Peyer's patch (tissue), 4 donors: ENCODE results near the gene EFHC2. TPM values are rescaled to one million over a fixed set of nuclear protein-coding genes. Genes with fewer than 3 reads are reported as not detected.

Source experiments
- DNase-seq, 3 donors: peaks; one replicate each; pipeline ENCODE4 v3.0.0-alpha.2; 2017 to 2019
- H3K27ac ChIP-seq, 4 donors: fragments of 200-600 bp; sonication (generic); one replicate each; pipeline ENCODE4 v1.5.1; 2016 to 2019
- H3K27me3 ChIP-seq, 2 donors: fragments of 200-600 bp; sonication (generic); one replicate each; pipeline ENCODE4 v1.5.1; 2019
- H3K36me3 ChIP-seq, 3 donors: fragments of 200-600 bp; sonication (generic); one replicate each; pipeline ENCODE4 v1.5.1; 2016 to 2019
- H3K4me1 ChIP-seq, 4 donors: fragments of 200-600 bp; sonication (generic); one replicate each; pipeline ENCODE4 v1.5.1; 2016 to 2019
- H3K4me3 ChIP-seq, 4 donors: fragments of 200-600 bp; sonication (generic); 1 replicate in 3 of 4; 2 replicates in 1 of 4; pipeline ENCODE4 v1.5.1; 2016 to 2019; ENCODE audit warnings: mild to moderate bottlenecking in 1 of 4
- H3K9me3 ChIP-seq, 4 donors: fragments of 200-600 bp; sonication (generic); one replicate each; pipeline ENCODE4 v1.5.1; 2016 to 2019; ENCODE audit warnings: mild to moderate bottlenecking in 1 of 4
- CTCF ChIP-seq, 6 experiments: fragments of 450-650 bp in 4 of 6; fragments of 200-600 bp in 2 of 6; sonication (generic) in 1 of 6; IDR thresholded peaks; one replicate each; pipeline ENCODE4 v1.5.1; 2017 to 2019; ENCODE audit warnings: antibody characterized with exemption in 6 of 6, mild to moderate bottlenecking in 3 of 6, moderate library complexity in 1 of 6
- POLR2A ChIP-seq, 2 donors: fragments of 450-650 bp; IDR thresholded peaks; one replicate each; pipeline ENCODE4 v1.5.1; 2017; ENCODE audit warnings: antibody characterized with exemption in 2 of 2, mild to moderate bottlenecking in 2 of 2, moderate library complexity in 2 of 2
- total RNA-seq, 4 donors: library from RNA; depleted of rRNA; stranded (reverse); fragments of >200 nt; gene quantifications; one replicate each; pipeline ENCODE4 v1.1.0, GENCODE V29; 2016

Gene EFHC2
- total RNA-seq, 4 donors from 2014 or later = 1.3 to 3.7 (median 3.4) TPM; not detected in 1

GRCh38 chrX:44106864-44107263 lies 236.6 kb downstream of the EFHC2 start:
- no peak overlapping the region for H3K27ac ChIP-seq
- H3K4me1 ChIP-seq = no peaks in the 10 kb centered on the region
- no peaks in the 10 kb centered on the region for H3K36me3 ChIP-seq
- DNase-seq = no peak
- no peaks in the 10 kb centered on the region for H3K27me3 ChIP-seq
- H3K9me3 ChIP-seq = no peaks in the 10 kb centered on the region
- no peak for TF ChIP-seq POLR2A (IDR thresholded peaks at IDR 0.05)
- no peak for TF ChIP-seq CTCF (IDR thresholded peaks at IDR 0.05)
- H3K4me3 ChIP-seq = no peak overlapping the region

- no peaks in the 10 kb centered on the region for H3K4me1 ChIP-seq
- no peaks in the 10 kb centered on the region for H3K36me3 ChIP-seq
- no peaks in the 10 kb centered on the region for H3K27me3 ChIP-seq
- no peak overlapping the region for H3K4me3 ChIP-seq
- no peak overlapping the region for H3K27ac ChIP-seq
- TF ChIP-seq POLR2A (IDR thresholded peaks at IDR 0.05) = no peak
- no peak for TF ChIP-seq CTCF (IDR thresholded peaks at IDR 0.05)
- DNase-seq = no peak
- H3K9me3 ChIP-seq = no peaks in the 10 kb centered on the region
Measured at GRCh38 chrX:44105228-44105913, 238.1 kb downstream of the EFHC2 start.

GRCh38 chrX:44104699-44105098 lies 238.8 kb downstream of the EFHC2 start:
- TF ChIP-seq CTCF (IDR thresholded peaks at IDR 0.05) = no peak
- TF ChIP-seq POLR2A (IDR thresholded peaks at IDR 0.05) = no peak
- H3K4me3 ChIP-seq = no peak overlapping the region
- H3K36me3 ChIP-seq = no peaks in the 10 kb centered on the region
- no peaks in the 10 kb centered on the region for H3K9me3 ChIP-seq
- H3K4me1 ChIP-seq = no peaks in the 10 kb centered on the region
- no peaks in the 10 kb centered on the region for H3K27me3 ChIP-seq
- DNase-seq = no peak
- no peak overlapping the region for H3K27ac ChIP-seq

GRCh38 chrX:44101281-44101680 lies 242.2 kb downstream of the EFHC2 start:
- no peaks in the 10 kb centered on the region for H3K9me3 ChIP-seq
- no peaks in the 10 kb centered on the region for H3K4me1 ChIP-seq
- no peak overlapping the region for H3K27ac ChIP-seq
- no peak for DNase-seq
- H3K27me3 ChIP-seq = no peaks in the 10 kb centered on the region
- H3K4me3 ChIP-seq = no peak overlapping the region
- no peak for TF ChIP-seq POLR2A (IDR thresholded peaks at IDR 0.05)
- TF ChIP-seq CTCF (IDR thresholded peaks at IDR 0.05) = no peak
- no peaks in the 10 kb centered on the region for H3K36me3 ChIP-seq

- H3K27ac ChIP-seq = no peak overlapping the region
- H3K4me3 ChIP-seq = no peak overlapping the region
- no peak for DNase-seq
- H3K9me3 ChIP-seq = no peaks in the 10 kb centered on the region
- TF ChIP-seq POLR2A (IDR thresholded peaks at IDR 0.05) (no peak), CTCF (IDR thresholded peaks at IDR 0.05) (no peak)
- H3K4me1 ChIP-seq = no peaks in the 10 kb centered on the region
- H3K27me3 ChIP-seq = no peaks in the 10 kb centered on the region
- no peaks in the 10 kb centered on the region for H3K36me3 ChIP-seq
Measured at GRCh38 chrX:44099366-44099765, 244.1 kb downstream of the EFHC2 start.

Other genes with a start within 250 kb of the EFHC2 start
- gene FUNDC1, start 199.2 kb upstream of the EFHC2 start, total RNA-seq = 1 to 10 TPM in 3 of 4 donors, not detected in 1; 3.4 to 6.1 (median 3.9) TPM